Activated CD4-positive, alpha-beta T cell treated with anti-CD3 and anti-CD28 coated beads, Interleukin-2, Interleukin-4, amounts not matched to agents 100 ng/mL and 50 ng/mL, durations not matched to agents 16 hours and 8 hours (primary cell): ENCODE data around the gene ABCF3.

Source experiments
- DNase-seq: peaks from one replicate; pipeline ENCODE4 v3.0.0-alpha.2; 2020; ENCODE audit warnings: low spot score

ABCF3 gene

DNA sequence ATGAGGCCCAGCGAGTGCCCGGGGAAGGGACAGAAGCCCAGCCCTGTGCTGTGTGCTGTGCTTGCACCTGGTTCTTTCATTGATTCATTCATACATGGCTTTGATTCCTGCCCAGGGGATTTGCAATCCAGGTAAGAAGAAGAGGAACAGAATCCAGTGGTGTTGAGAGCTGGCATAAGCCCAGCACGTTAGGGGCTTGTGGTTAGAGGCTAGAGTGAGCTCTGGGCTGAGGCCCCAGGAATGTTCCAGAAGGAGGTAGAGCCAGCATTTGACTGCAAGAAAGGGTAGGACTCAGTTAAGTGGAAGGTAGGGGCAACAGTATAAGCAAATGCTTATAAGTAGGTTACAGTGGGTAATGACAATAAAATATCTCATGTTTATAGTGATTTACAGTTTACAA, 45.7 kb downstream of the ABCF3 start:
- DNase-seq = no peak

DNA sequence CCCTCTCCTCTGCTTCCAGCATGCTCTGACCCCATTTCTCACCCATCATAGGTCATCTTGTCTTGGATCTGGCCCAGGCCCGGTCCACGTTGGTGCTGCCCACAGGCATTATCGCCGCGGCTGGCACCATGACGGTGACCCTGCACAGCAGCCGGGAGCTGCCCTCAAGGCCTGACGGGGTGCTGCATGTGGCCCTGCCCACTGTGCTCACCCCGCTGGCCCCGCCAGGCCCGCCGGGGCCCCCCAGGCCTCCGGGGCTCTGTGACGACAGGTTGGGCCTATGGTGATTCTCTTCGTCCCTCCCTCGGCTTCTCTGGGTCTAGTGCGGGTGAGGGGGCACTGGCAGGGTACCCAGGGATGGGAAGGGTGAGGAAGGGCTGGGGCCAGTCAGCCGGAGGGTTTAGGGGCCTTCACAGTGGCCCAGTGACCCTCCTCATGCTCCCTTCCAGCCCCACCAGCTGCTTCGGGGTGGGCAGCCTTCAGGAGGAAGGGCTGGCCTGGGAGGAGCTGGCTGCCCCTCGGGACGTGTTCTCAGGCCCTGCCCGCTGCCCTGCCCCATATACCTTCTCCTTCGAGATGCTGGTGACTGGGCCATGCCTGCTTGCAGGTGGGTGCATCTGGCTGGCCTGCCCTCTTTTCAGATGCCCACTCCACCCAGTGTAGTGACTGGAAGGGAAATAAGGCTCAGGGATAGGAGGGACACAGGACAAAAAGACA, 47.3 kb downstream of the ABCF3 start:
- no peak for DNase-seq

DNA sequence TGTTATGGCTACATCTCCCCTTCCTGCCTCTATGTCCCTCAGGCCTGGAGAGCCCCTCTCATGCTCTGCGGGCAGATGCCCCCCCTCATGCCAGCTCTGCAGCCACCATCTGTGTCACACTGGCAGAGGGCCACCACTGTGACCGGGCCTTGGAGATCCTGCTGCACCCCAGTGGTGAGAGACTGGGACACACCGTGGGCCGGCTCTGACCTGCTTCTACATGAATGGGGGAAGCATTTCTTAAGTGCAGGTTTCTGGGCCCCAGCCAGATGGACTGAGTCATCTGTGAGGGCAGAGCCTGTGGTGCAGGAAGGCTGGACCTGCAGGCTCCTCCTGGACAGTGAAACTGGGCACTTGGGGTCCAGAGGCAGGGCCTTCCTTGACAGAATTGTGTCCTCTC, 48.2 kb downstream of the ABCF3 start:
- no peak for DNase-seq

DNA sequence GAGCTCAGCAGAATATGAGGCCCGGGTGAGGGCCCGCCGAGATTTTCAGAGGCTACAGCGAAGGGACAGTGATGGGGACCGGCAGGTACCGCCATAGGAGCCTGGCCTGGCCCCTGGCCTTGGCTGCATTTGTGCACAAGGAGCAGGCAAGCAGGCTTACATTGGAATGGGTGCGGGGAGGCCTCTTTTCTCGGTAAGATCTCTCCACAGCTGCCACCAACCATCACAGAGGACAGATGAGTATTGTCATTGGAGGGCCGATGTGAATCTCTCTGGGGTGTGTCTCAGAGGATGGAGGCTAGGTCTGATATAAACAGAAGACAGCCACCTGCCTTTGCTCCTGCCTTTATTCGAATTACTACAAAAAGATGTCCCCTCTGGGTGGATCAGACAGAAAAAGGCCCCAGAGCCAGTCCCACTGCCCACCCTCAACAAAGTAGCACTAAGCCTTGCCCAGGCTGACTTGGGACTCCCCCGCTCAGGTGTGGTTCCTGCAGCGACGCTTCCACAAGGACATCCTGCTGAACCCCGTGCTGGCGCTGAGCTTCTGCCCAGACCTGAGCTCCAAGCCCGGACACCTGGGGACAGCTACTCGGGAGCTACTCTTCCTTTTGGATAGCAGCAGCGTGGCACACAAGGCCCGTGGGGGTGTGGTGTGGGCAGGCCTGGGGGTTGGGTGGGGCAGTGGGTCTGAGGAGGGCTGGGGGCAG, 48.8 kb downstream of the ABCF3 start:
- DNase-seq = no peak

DNA sequence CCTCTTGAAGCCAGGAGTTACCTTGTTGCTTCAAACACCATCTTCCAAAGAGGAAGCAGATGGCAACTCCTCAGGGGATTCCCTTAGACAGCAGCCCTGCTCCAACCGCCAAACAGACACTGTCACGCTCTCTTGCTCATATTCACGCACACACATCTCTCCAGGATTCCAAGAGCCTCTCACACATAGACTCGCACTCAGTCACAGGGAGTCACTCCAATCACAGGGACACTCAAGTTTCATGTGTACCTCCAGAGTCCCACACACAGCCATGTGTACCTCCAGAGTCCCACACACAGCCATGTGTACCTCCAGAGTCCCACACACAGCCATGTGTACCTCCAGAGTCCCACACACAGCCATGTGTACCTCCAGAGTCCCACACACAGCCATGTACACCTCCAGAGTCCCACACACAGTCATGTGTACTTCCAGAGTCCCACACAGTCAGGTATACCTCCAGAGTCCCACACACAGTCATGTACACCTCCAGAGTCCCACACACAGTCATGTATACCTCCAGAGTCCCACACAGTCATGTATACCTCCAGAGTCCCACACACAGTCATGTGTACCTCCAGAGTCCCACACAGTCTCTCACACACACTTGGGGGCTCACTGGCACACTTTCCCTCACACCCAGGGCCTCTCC, 49.5 kb downstream of the ABCF3 start:
- no peak for DNase-seq

DNA sequence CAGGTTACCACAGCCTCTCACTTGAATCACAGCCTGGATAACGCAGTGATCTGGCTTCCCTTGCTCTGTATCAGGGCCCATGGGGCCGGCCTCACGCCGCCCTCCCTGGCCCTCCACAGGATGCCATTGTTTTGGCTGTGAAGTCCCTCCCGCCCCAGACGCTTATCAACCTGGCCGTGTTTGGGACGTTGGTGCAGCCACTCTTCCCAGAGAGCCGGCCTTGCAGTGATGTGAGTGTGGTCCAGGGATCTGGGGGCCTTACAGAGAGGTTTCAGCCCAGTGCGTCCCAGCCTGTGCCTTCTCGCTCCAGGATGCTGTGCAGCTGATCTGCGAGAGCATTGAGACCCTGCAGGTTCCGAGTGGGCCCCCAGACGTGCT, 50.0 kb downstream of the ABCF3 start:
- no peak for DNase-seq

DNA sequence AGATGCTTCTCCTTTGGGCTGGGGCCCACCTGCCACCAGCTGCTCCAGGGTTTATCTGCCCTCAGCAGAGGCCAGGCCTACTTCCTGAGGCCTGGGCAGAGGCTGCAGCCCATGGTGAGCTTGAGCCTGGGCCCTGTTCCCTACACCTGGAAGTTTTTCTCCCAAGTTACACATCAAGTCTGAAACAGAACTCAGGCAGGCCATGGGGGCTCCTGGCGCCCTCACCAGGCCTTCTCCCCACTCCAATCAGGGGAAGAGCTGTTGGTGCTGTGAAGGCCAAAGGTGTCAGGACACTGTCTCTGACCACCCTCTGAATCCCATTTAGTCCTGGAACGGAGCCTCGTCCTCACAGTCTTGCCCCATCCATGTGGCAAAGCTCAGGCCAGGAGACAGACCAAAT, 50.6 kb downstream of the ABCF3 start:
- DNase-seq = no peak

DNA sequence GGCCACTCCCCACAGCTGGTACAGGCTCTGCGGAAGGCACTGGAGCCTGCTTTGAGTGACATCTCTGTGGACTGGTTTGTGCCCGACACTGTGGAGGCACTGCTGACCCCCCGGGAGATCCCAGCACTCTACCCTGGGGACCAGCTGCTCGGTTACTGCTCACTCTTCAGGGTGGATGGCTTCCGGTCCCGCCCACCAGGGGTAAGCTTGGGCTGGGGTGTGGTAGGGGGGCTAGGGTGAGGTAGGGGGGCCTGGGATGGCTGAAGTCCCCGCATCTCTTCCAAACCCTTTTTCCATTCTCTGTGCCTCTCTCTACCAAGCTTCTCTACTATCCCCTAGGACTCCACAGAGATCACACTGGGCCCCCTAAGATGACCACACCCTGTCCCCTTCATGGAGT, 51.2 kb downstream of the ABCF3 start:
- DNase-seq = no peak

DNA sequence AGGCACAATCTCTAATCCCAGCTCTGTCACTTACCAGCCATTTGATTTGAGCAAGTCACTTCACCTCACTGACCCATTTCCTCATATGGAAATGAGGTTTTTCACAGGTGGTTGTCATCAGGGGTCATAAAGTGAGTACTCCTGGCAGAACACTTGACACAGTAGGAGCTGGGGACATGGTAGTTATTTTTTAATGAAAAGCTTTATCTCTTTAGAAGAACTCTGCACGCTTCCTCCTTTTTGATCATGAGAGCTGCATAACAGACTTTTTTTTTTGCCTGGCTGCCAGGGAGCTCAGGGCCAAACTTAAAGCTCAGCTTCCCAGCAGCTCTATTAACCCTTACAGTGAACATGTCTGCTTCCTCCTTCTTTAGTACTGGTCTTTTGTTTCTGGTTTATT, 51.8 kb downstream of the ABCF3 start:
- no peak for DNase-seq

DNA sequence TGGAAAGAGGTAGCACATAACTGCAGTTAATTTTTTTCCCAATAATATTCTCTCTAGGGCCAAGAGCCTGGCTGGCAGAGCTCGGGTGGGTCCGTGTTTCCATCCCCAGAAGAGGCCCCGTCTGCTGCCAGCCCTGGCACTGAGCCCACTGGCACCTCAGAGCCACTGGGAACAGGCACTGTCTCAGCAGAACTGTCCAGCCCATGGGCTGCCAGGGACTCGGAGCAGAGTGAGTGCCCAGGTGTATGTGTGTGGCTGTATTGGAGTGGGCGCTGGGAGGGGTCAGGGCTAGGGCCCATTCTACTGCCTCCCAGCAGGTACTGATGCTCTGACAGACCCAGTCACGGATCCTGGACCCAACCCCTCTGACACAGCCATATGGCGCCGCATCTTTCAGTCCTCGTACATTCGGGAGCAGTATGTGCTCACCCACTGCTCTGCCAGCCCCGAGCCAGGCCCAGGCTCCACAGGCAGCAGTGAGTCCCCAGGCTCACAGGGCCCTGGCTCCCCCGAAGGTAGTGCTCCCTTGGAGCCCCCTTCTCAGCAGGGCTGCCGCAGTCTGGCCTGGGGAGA, 52.3 kb downstream of the ABCF3 start:
- no peak for DNase-seq

DNA sequence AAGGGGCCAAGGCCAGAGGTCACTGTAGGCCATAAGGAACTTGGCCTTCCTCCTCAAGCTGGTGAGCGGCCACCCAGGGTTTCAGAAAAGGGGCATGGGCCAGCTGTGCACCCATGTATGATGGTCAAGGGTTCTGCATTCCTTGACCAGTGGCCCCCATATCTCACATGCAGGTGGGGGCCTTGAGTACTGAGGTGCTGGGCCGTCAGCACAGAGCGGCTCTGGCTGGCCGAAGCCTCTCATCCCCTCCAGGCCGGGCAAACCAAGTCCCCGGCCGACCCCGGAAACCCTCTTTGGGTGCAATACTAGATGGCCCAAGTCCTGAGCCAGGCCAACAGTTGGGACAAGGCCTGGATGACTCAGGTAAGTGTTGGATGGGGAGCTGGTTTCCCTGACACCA, 53.2 kb downstream of the ABCF3 start:
- no peak for DNase-seq

DNA sequence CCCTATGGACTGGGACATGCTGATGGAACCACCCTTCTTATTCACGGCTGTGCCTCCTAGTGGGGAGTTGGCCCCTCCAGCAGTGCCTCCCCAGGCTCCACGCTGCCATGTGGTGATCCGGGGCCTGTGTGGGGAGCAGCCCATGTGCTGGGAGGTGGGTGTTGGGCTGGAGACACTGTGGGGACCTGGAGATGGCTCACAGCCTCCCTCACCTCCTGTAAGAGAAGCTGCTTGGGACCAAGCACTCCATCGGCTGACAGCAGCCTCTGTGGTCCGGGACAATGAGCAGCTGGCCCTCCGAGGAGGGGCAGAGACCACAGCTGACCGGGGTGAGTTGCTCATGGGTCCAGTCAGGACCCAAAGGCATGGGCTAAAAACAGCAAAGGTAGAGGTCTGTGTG, 53.7 kb downstream of the ABCF3 start:
- no peak for DNase-seq

DNA sequence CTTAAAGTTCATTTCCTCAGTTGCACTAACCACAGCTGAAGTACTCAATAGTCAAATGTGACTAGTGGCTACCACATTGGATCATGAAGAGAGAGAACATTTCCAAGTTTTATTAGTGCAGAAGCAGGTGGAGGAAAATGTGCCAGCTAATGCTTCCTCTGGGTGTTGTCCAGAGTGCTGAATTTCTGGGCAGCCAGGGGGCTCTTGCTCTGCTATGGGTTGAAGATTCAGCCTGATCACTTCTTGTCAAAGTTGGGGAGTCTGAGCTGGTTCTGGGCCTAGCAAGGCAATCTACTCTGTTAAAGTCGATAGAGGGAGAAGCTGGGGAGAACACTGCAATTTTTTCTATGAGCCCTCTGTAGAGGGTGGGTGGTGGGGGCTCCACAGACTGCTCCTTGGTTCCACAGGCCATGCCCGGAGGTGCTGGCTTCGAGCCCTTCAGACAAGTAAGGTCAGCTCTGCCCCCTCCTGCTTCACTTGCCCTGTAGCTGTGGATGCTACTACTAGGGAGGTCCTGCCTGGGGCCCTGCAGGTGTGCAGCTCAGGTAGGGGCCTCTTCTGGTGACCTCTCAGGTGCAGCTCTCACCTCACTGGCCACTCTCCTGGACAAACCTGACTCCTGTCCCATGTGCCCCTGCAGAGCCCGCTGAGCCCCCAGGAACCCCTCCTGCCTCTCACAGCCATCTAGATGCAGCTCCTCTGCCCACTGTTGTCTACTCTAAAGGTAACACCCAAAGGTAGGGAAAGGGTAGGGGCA, 54.6 kb downstream of the ABCF3 start:
- no peak for DNase-seq

DNA sequence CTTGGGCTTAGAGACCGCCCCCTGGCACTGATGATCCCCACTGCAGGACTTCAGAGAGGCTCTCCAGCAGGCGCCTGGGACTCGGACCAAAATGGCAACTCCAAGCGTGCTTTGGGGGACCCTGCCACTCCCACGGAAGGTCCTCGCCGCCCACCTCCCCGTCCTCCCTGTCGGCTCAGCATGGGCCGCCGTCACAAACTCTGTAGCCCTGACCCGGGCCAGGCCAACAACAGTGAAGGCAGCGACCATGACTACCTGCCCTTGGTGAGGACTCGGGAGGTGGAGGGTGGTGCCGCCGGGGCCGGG, 55.1 kb downstream of the ABCF3 start:
- no peak for DNase-seq

DNA sequence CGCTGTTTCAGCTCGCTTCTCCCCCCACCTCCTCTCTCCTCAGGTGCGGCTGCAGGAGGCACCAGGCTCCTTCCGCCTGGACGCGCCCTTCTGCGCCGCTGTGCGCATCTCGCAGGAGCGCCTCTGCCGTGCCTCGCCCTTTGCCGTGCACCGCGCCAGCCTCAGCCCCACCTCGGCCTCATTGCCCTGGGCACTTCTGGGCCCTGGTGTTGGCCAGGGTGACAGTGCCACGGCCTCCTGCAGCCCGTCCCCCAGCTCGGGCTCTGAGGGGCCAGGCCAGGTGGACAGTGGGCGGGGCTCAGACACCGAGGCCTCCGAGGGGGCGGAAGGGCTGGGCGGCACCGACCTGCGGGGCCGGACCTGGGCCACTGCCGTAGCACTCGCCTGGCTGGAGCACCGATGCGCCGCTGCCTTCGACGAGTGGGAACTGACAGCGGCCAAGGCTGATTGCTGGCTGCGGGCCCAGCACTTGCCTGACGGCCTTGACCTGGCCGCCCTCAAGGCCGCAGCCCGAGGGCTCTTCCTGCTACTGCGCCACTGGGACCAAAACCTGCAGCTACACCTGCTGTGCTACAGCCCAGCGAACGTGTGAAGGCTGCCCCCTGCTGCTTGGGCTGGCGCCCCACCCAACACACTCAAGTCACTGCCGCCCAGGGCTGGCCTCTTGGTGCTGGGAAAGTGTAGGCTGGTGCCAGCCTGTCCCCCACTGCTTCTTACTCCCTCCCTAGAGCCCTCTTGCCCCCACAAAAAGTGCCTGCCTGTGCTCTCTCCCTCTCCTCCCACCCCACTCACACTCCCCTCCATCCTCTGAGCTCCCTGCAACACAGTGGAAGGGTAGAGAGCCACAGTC, 55.7 kb downstream of the ABCF3 start:
- no peak for DNase-seq

DNA sequence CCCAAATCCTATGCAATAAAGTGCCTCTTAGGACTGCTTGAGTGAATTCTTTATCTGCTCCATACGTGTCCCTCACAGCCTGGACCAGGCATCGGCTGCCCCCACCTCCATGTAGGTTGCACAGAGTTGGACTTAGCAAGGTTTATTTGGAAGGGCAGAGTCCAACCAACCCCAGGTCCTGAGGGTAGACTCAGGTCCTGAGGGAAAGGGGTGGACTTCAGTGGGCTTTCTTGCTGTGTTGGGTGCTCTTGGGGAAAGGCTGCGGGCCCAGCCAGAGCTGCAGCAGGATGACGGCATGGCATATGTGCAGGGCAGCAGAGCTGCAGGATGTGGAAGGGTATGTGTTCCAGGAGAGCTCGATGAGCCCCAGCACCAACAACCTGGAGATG, 56.3 kb downstream of the ABCF3 start:
- no peak for DNase-seq
